Vagina (tissue), 2 donors: ENCODE results near the gene SLC1A6.

Experiments used
- CTCF ChIP-seq, 3 experiments: fragments of 450-650 bp in 2 of 3; fragments of 200-600 bp in 1 of 3; sonication (generic) in 1 of 3; IDR thresholded peaks; one replicate each; pipeline ENCODE4 v1.5.1; 2017 to 2019; ENCODE audit warnings: antibody characterized with exemption in 3 of 3, mild to moderate bottlenecking in 2 of 3, moderate library complexity in 2 of 3
- POLR2A ChIP-seq, 2 donors: fragments of 450-650 bp; IDR thresholded peaks; one replicate each; pipeline ENCODE4 v1.6.1; 2017; ENCODE audit warnings: antibody characterized with exemption in 2 of 2, mild to moderate bottlenecking in 2 of 2, moderate library complexity in 2 of 2
- POLR2AphosphoS5 ChIP-seq, 2 donors: sonication (generic); formaldehyde crosslinking; IDR thresholded peaks; one replicate each; pipeline ENCODE4 v1.9.0; 2017; ENCODE audit warnings: antibody characterized with exemption in 2 of 2, mild to moderate bottlenecking in 2 of 2, low read depth in 1 of 2; ENCODE audit not compliant: insufficient read depth in 1 of 2

- TF ChIP-seq CTCF (IDR thresholded peaks at IDR 0.05) (no peak), POLR2A (IDR thresholded peaks at IDR 0.05) (no peak), POLR2AphosphoS5 (IDR thresholded peaks at IDR 0.05; ENCODE audit: insufficient read depth in 1 of 2, low read depth in 1 of 2) (no peak)
These were observed 35.2 kb downstream of the SLC1A6 start for GRCh38 chr19:14944456-14944855.
